ENCODE measurements around the gene MTUS2. TPM values are rescaled to one million over a fixed set of nuclear protein-coding genes. Genes with fewer than 3 reads are reported as not detected.

The MTUS2 gene
- total and polyA plus RNA-seq, 2 donors (not counting 1 experiment from before 2014, with no cell fraction given), result 0.06 TPM; not detected in 1

DNA sequence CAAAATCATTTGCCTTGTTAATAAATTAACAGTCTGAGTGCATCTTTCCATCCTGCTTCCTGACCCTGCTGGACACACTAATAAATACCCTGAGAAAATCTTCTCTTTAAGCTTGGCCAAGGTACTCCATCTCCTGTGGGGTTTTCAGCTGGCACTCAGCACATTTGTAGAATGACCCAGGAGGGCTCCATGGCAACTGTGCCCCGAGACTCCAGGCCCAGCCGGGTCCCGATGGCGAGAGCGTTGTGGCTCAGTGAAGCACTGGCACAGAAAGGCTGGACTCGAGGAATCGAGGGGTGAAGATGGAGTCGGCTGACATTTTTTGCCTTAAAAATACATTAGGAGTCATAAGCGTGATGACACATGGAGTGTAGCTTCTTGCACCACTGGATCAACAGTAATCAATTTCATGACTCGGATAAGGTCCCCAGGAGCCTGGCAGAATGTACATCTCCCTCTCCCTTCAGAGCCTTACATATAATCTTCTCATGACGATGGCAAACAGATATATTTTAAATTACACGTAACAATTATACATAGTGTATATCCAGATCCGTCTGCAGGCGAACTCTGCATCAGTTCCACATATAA is 690.0 kb downstream of the MTUS2 start:
- no peak overlapping the region for H3K27ac ChIP-seq (ENCODE audit: insufficient read depth, low read length)
- peaks cover 7% of the 10 kb centered on the region for H3K36me3 ChIP-seq (ENCODE audit: control insufficient read depth, insufficient read depth, low read length)
- H4K20me1 ChIP-seq (ENCODE audit: control insufficient read depth, extremely low read depth, insufficient read depth, low read length), result no peaks in the 10 kb centered on the region
- H3K9ac ChIP-seq (ENCODE audit: insufficient read depth, low read length), result no peak overlapping the region
- DNase-seq (ENCODE audit: low read depth in 2 of 2), result peak in 1 of 2 donors; percentile 69
- TF ChIP-seq EZH2 (IDR thresholded peaks at IDR 0.05; ENCODE audit: low read length, missing control alignments), result no peak
- no peak for TF ChIP-seq CTCF (conservative IDR thresholded peaks at IDR 0.05 in 1 of 2, IDR thresholded peaks at IDR 0.05 in 1 of 2; ENCODE audit: low read depth in 1 of 2, low read length in 2 of 2)
- no peaks in the 10 kb centered on the region for H3K9me3 ChIP-seq (ENCODE audit: control insufficient read depth, insufficient read depth, low read depth, low read length)
- H3K27me3 ChIP-seq (ENCODE audit: control insufficient read depth, insufficient read depth, low read length), result no peaks in the 10 kb centered on the region
- no peak overlapping the region for H2AFZ ChIP-seq (ENCODE audit: low read length)
- no peak overlapping the region for H3K4me2 ChIP-seq (ENCODE audit: extremely low read depth, insufficient read depth, low read length)
- H3K4me1 ChIP-seq (ENCODE audit: control insufficient read depth, extremely low read depth, insufficient read depth, low read length), result peaks cover 3% of the 10 kb centered on the region
- no peak overlapping the region for H3K4me3 ChIP-seq (replicated peaks in 1 of 4; ENCODE audit: control extremely low read depth in 1 of 4, insufficient read depth in 1 of 4, low read depth in 3 of 4, low read length in 4 of 4)
- no peaks in the 10 kb centered on the region for H3K79me2 ChIP-seq (ENCODE audit: control insufficient read depth, insufficient read depth, low read length)

DNA sequence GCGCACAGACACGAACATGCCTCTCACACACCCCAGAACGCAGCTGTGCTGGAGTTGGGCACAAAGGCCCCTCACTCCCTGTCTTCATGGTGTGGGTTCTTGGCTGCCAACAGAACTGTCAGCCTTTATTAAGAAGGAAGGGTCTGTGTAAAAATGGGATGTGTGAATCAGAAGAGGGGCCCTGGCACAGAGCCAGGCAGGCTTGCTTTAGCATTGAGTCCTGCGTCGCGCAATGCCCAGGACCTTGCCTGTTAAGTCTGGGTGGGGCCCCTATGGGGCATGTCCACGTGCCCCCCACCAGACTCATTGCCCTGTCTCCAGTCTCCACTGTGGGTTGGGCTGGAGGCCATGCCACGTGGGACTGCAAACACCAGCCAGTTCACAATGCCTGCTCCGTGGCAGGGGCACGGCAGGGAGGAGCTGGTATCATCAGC is 690.5 kb downstream of the MTUS2 start:
- no peaks in the 10 kb centered on the region for H3K9me3 ChIP-seq (ENCODE audit: control insufficient read depth, insufficient read depth, low read depth, low read length)
- DNase-seq (ENCODE audit: low read depth in 2 of 2), result no peak
- no peaks in the 10 kb centered on the region for H3K27me3 ChIP-seq (ENCODE audit: control insufficient read depth, insufficient read depth, low read length)
- no peak for TF ChIP-seq CTCF (conservative IDR thresholded peaks at IDR 0.05 in 1 of 2, IDR thresholded peaks at IDR 0.05 in 1 of 2; ENCODE audit: low read depth in 1 of 2, low read length in 2 of 2)
- TF ChIP-seq EZH2 (IDR thresholded peaks at IDR 0.05; ENCODE audit: low read length, missing control alignments), result no peak
- H3K4me3 ChIP-seq (replicated peaks in 1 of 4; ENCODE audit: control extremely low read depth in 1 of 4, insufficient read depth in 1 of 4, low read depth in 3 of 4, low read length in 4 of 4), result no peak overlapping the region
- no peaks in the 10 kb centered on the region for H3K79me2 ChIP-seq (ENCODE audit: control insufficient read depth, insufficient read depth, low read length)
- peaks cover 3% of the 10 kb centered on the region for H3K4me1 ChIP-seq (ENCODE audit: control insufficient read depth, extremely low read depth, insufficient read depth, low read length)
- no peak overlapping the region for H3K27ac ChIP-seq (ENCODE audit: insufficient read depth, low read length)
- no peak overlapping the region for H3K9ac ChIP-seq (ENCODE audit: insufficient read depth, low read length)
- H2AFZ ChIP-seq (ENCODE audit: low read length), result no peak overlapping the region
- no peaks in the 10 kb centered on the region for H4K20me1 ChIP-seq (ENCODE audit: control insufficient read depth, extremely low read depth, insufficient read depth, low read length)
- peaks cover 7% of the 10 kb centered on the region for H3K36me3 ChIP-seq (ENCODE audit: control insufficient read depth, insufficient read depth, low read length)
- H3K4me2 ChIP-seq (ENCODE audit: extremely low read depth, insufficient read depth, low read length), result no peak overlapping the region

DNA sequence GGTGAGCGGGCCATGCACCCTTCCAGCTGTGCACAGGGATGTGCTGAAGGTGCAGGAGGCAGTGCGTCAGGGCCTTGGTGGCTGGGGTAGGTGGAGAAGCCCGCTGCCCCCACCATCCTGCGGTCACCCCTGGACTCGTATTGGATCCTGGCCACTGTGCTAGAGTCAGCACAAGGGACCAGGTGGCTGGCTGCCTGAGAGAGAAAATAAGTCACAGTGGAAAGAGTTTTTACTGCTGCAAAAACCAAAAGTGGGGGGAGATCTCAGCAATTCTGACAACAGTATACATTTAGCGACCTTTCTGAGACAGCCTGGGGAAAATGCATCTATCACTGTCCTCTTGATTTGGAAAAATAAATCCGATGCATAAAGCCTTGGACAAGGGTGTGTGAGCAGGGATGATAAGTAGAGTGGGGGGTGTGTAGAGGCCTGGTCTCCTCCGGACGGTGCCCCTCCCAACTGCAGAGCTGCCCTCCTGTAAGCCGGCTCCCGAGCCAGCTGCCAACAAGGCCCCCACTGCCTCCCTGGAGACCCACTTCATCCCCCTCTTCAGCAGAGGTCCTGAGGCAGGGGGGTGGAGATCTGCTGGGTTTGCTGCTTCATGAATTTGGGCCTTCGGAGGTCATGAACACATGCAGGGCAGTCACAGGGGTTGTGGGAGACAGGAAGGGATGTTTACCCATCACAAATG is 691.1 kb downstream of the MTUS2 start:
- no peak overlapping the region for H2AFZ ChIP-seq (ENCODE audit: low read length)
- H3K4me2 ChIP-seq (ENCODE audit: extremely low read depth, insufficient read depth, low read length), result no peak overlapping the region
- peak in 1 of 2 donors; percentile 58 for DNase-seq (ENCODE audit: low read depth in 2 of 2)
- H3K36me3 ChIP-seq (ENCODE audit: control insufficient read depth, insufficient read depth, low read length), result peaks cover 7% of the 10 kb centered on the region
- no peak overlapping the region for H3K9ac ChIP-seq (ENCODE audit: insufficient read depth, low read length)
- no peaks in the 10 kb centered on the region for H4K20me1 ChIP-seq (ENCODE audit: control insufficient read depth, extremely low read depth, insufficient read depth, low read length)
- no peak overlapping the region for H3K4me3 ChIP-seq (replicated peaks in 1 of 4; ENCODE audit: control extremely low read depth in 1 of 4, insufficient read depth in 1 of 4, low read depth in 3 of 4, low read length in 4 of 4)
- H3K79me2 ChIP-seq (ENCODE audit: control insufficient read depth, insufficient read depth, low read length), result no peaks in the 10 kb centered on the region
- no peaks in the 10 kb centered on the region for H3K9me3 ChIP-seq (ENCODE audit: control insufficient read depth, insufficient read depth, low read depth, low read length)
- TF ChIP-seq CTCF (conservative IDR thresholded peaks at IDR 0.05 in 1 of 2, IDR thresholded peaks at IDR 0.05 in 1 of 2; ENCODE audit: low read depth in 1 of 2, low read length in 2 of 2) (no peak), EZH2 (IDR thresholded peaks at IDR 0.05; ENCODE audit: low read length, missing control alignments) (no peak)
- H3K27ac ChIP-seq (ENCODE audit: insufficient read depth, low read length), result no peak overlapping the region
- H3K27me3 ChIP-seq (ENCODE audit: control insufficient read depth, insufficient read depth, low read length), result no peaks in the 10 kb centered on the region
- peaks cover 3% of the 10 kb centered on the region for H3K4me1 ChIP-seq (ENCODE audit: control insufficient read depth, extremely low read depth, insufficient read depth, low read length)
